ENCODE results near the gene PACSIN1. TPM values are rescaled to one million over a fixed set of nuclear protein-coding genes. Genes with fewer than 3 reads are reported as not detected.

Gene PACSIN1
- total and polyA plus RNA-seq, 12 donors, result 0.77 to 11.2 (median 5.9) TPM

DNA sequence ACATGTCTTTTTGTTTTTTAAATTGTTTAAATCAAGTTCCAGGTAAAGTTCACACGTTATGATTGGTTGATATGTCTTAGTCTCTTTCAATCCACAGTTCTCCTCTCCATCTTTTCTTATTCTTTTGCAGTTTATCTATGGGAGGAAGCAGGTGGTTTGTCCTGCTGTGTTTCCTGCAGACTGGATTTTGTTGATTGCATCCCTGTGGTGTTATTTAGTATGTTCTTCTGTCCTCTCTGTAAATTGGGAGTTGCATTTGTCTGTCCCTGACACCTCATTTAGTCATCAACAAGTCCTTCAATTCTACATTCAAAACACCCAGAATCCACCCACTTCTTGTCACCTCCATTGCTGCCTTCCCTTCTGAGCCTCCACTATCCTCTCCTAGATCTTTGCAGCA is 8.1 kb downstream of the PACSIN1 start:
- peaks cover 0 to 12% (median 0%) of the 10 kb centered on the region in 11 donors for H3K9me3 ChIP-seq
- no peak overlapping the region for H3K27ac ChIP-seq
- intact Hi-C loops (cut with DNase I), result no loop called here
- TF ChIP-seq CTCF (IDR thresholded peaks at IDR 0.05), result no peak
- no peaks in the 10 kb centered on the region for H3K36me3 ChIP-seq
- no peak for ATAC-seq
- 84 to 90% methylated on average over 1 of the region's 1 CpG for WGBS, 2 donors
- DNase-seq, result no peak
- H3K4me3 ChIP-seq, result no peak overlapping the region
- H3K27me3 ChIP-seq, result no peaks in the 10 kb centered on the region
- no peaks in the 10 kb centered on the region for H3K4me1 ChIP-seq

DNA sequence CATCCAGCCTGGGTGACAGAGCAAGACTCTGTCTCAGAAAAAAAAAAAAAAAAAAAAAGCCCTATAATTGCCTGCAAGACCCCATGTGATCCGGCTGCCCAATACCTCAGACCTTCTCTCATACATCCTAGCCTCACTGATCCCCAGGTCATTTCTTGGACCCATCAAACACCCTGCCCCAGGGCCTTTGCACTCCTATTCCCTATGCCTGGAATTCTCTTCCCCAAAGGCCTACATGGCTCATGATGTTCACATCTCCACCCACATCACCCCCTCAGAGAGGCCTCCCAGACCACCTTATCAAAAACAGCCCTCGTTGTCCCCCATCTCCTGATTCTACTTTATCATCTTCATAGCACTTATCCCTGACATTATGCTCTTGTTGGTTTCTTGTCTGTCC is 8.9 kb downstream of the PACSIN1 start:
- no peaks in the 10 kb centered on the region for H3K4me1 ChIP-seq
- H3K4me3 ChIP-seq, result no peak overlapping the region
- intact Hi-C loops (cut with DNase I), result no loop called here
- H3K9me3 ChIP-seq, result peaks cover 0 to 12% (median 0%) of the 10 kb centered on the region in 11 donors
- H3K27ac ChIP-seq, result no peak overlapping the region
- no peaks in the 10 kb centered on the region for H3K36me3 ChIP-seq
- WGBS, 2 donors, result 75 to 87% methylated on average over 2 of the region's 2 CpGs
- DNase-seq (no peak), ATAC-seq (no peak)
- TF ChIP-seq CTCF (IDR thresholded peaks at IDR 0.05), result no peak
- no peaks in the 10 kb centered on the region for H3K27me3 ChIP-seq

DNA sequence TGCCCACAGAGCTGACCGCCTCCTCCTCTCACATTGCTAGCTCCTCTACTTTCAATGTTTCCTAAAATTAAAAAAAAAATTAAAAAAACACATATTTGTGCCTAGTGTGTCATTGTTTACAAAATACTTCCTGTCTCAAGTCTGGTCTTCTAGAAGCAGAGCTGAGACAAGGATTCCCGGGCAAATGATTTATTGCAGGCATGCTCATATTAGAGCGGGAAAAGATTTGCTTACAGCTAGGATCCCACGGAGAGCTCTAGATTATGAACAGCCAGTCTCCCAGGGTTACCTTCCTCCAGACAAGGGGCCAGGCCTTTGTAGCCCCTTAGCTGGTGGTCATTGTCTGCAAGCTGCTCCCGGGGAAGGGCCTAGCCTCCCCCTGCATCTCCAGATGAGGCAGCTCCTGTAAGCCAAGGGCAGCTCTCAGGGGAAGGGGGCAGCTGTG is 9.4 kb downstream of the PACSIN1 start:
- no peaks in the 10 kb centered on the region for H3K36me3 ChIP-seq
- no peak for TF ChIP-seq CTCF (IDR thresholded peaks at IDR 0.05)
- H3K27ac ChIP-seq, result no peak overlapping the region
- no peaks in the 10 kb centered on the region for H3K27me3 ChIP-seq
- DNase-seq (no peak), ATAC-seq (no peak)
- no peak overlapping the region for H3K4me3 ChIP-seq
- 62 to 66% methylated on average over 5 of the region's 5 CpGs for WGBS, 2 donors
- intact Hi-C loops (cut with DNase I), result no loop called here
- peaks cover 0 to 12% (median 0%) of the 10 kb centered on the region in 11 donors for H3K9me3 ChIP-seq
- H3K4me1 ChIP-seq, result no peaks in the 10 kb centered on the region

DNA sequence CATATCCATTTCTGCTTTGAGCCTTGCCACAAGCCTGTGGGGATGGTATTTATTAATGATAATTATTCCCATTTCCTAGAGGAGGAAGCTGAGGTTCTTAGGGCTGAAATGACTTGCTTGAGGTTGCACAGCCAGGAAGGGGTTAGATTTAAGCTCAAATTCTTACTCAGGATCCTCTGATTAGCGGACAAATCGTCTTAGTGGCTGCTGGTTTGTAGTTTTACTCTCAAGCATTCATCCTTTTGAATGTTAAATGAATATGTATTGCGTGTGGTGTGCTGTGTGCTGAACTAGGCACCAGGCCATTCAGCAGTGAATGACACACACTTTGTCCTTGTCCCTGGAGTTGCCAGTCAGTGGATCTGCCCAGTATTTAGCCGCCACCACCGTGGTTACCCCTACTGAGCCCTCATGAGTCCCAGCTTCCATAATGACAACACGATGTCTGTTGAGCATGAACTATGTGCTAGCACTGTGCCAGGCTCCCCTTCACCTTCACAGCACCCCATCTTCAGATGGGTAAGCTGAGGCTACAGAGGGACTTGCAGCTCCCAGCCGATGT is 10.0 kb downstream of the PACSIN1 start:
- no peak for TF ChIP-seq CTCF (IDR thresholded peaks at IDR 0.05)
- no peak for DNase-seq
- H3K4me1 ChIP-seq, result no peaks in the 10 kb centered on the region
- H3K4me3 ChIP-seq, result no peak overlapping the region
- H3K27me3 ChIP-seq, result no peaks in the 10 kb centered on the region
- no peak overlapping the region for H3K27ac ChIP-seq
- H3K36me3 ChIP-seq, result no peaks in the 10 kb centered on the region
- no peak for ATAC-seq
- H3K9me3 ChIP-seq, result peaks cover 0 to 12% (median 0%) of the 10 kb centered on the region in 11 donors
- WGBS, 2 donors, result 61 to 71% methylated on average over 7 of the region's 7 CpGs
- intact Hi-C loops (cut with DNase I), result no loop called here
